Measurements from ENCODE around the gene GPC5. TPM values are rescaled to one million over a fixed set of nuclear protein-coding genes. Genes with fewer than 3 reads are reported as not detected.

Gene GPC5
- total RNA-seq, 1 experiment from 2014 or later, result 0.15 TPM

DNA sequence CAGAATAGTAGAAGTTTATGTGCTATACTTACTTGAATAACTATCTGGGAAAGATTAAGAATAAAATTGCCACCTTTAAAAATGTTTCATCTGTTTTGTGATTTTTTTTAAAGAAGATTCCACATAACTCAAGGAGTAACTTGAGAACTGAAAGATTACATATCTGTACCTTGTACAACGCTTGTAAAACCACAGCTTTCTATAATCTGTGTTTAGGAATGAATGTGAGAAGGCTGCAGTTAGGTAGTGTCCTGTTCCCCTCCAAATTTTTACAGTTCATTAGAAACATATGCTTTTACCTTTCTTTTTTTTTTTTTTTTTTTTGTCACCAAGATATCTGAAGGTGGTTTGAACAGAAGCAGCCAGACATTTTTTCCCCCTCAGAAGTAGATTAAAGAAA is 1515.4 kb downstream of the GPC5 start:
- Histone ChIP-seq H2BK12ac (ENCODE audit: insufficient read length, low read depth, low read length) (no peak overlapping the region), H2AK5ac (ENCODE audit: insufficient read length, low read length) (no peak overlapping the region), H4K20me1 (ENCODE audit: control insufficient read depth, insufficient read depth, insufficient read length) (no peaks in the 10 kb centered on the region), H2BK20ac (ENCODE audit: low read depth, low read length, poor library complexity, severe bottlenecking) (no peak overlapping the region), H3K27ac (ENCODE audit: insufficient read length, low read depth, low read length) (no peak overlapping the region), H3K79me1 (ENCODE audit: insufficient read depth, low read depth, low read length, poor library complexity, severe bottlenecking) (no peaks in the 10 kb centered on the region), H2BK5ac (ENCODE audit: insufficient read length, low read length) (no peak overlapping the region), H2BK15ac (ENCODE audit: low read depth, low read length) (no peak overlapping the region), H4K8ac (replicated peaks; ENCODE audit: insufficient read length, low read depth, low read length) (no peak overlapping the region), H3K14ac (ENCODE audit: insufficient read depth, low read length) (no peak overlapping the region), H3K9me3 (ENCODE audit: control insufficient read depth, low read depth, low read length) (no peaks in the 10 kb centered on the region), H3K18ac (ENCODE audit: insufficient read length, low read depth, low read length) (no peak overlapping the region), H3K27me3 (ENCODE audit: insufficient read depth, low read length) (no peaks in the 10 kb centered on the region), H2AFZ (ENCODE audit: low read length) (no peak overlapping the region), H3K56ac (ENCODE audit: insufficient read length, low read depth, low read length) (no peak overlapping the region), H2BK120ac (ENCODE audit: low read depth, low read length, poor library complexity, severe bottlenecking) (no peak overlapping the region), H4K91ac (ENCODE audit: insufficient read length, low read depth, low read length) (no peak overlapping the region), H3K23ac (ENCODE audit: insufficient read length, low read depth, low read length) (no peak overlapping the region), H3K4ac (ENCODE audit: low read depth, low read length) (no peak overlapping the region), H3K79me2 (ENCODE audit: insufficient read depth, low read length) (no peaks in the 10 kb centered on the region), H4K5ac (ENCODE audit: insufficient read length, low read depth, low read length) (no peak overlapping the region), H3K4me2 (ENCODE audit: insufficient read depth, insufficient read length, low read length) (no peak overlapping the region), H3K4me1 (ENCODE audit: insufficient read depth, low read length) (no peaks in the 10 kb centered on the region), H3K9ac (ENCODE audit: extremely low read depth, insufficient read length, low read length) (no peak overlapping the region), H3K23me2 (ENCODE audit: insufficient read length, low read depth, low read length, poor library complexity, severe bottlenecking) (no peaks in the 10 kb centered on the region), H3T11ph (ENCODE audit: low read length) (no peak overlapping the region)
- TF ChIP-seq, protein P1, sequence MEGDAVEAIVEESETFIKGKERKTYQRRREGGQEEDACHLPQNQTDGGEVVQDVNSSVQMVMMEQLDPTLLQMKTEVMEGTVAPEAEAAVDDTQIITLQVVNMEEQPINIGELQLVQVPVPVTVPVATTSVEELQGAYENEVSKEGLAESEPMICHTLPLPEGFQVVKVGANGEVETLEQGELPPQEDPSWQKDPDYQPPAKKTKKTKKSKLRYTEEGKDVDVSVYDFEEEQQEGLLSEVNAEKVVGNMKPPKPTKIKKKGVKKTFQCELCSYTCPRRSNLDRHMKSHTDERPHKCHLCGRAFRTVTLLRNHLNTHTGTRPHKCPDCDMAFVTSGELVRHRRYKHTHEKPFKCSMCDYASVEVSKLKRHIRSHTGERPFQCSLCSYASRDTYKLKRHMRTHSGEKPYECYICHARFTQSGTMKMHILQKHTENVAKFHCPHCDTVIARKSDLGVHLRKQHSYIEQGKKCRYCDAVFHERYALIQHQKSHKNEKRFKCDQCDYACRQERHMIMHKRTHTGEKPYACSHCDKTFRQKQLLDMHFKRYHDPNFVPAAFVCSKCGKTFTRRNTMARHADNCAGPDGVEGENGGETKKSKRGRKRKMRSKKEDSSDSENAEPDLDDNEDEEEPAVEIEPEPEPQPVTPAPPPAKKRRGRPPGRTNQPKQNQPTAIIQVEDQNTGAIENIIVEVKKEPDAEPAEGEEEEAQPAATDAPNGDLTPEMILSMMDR (conservative IDR thresholded peaks at IDR 0.05), result no peak
- H3K36me3 Mint-ChIP-seq (ENCODE audit: insufficient read depth in 1 of 3, low read depth in 3 of 3), result no peaks in the 10 kb centered on the region
- H3K27ac Mint-ChIP-seq, result no peak overlapping the region
- H3K4me3 Mint-ChIP-seq, result no peak overlapping the region
- H3K27me3 Mint-ChIP-seq (ENCODE audit: low read depth), result no peaks in the 10 kb centered on the region
- H3K9me3 Mint-ChIP-seq, result no peaks in the 10 kb centered on the region
- H3K4me1 Mint-ChIP-seq, result no peaks in the 10 kb centered on the region
- WGBS (ENCODE audit: extremely low coverage, insufficient read length, low lambda C conversion rate), result no CpG with 5 or more reads among the region's 1 CpG
- DNase-seq, result no peak

Small RNA genes lying within 50 kb of the gene (microRNA-seq; reads per million reads assigned to microRNA genes)
- gene MIR548AS (ENCODE audit: borderline microRNAs expressed), result not detected

Other genes with a start within 250 kb of the GPC5 start
- 35.7 and 38.7 TPM in 2 replicates for gene MIR17HG, start 50.9 kb upstream of the GPC5 start, total RNA-seq (2021)

Data from H9 (cell line).